ENCODE measurements around the gene MIS12. TPM values are rescaled to one million over a fixed set of nuclear protein-coding genes. Genes with fewer than 3 reads are reported as not detected.

MIS12 gene
- total and polyA plus RNA-seq, 2 donors (not counting 1 experiment from before 2014, with no cell fraction given) = 11.1 to 11.2 TPM

GRCh38 chr17:5527601-5528250, 41.4 kb downstream of the MIS12 start:
- no peak overlapping the region for H2AFZ ChIP-seq (ENCODE audit: low read length)

DNA sequence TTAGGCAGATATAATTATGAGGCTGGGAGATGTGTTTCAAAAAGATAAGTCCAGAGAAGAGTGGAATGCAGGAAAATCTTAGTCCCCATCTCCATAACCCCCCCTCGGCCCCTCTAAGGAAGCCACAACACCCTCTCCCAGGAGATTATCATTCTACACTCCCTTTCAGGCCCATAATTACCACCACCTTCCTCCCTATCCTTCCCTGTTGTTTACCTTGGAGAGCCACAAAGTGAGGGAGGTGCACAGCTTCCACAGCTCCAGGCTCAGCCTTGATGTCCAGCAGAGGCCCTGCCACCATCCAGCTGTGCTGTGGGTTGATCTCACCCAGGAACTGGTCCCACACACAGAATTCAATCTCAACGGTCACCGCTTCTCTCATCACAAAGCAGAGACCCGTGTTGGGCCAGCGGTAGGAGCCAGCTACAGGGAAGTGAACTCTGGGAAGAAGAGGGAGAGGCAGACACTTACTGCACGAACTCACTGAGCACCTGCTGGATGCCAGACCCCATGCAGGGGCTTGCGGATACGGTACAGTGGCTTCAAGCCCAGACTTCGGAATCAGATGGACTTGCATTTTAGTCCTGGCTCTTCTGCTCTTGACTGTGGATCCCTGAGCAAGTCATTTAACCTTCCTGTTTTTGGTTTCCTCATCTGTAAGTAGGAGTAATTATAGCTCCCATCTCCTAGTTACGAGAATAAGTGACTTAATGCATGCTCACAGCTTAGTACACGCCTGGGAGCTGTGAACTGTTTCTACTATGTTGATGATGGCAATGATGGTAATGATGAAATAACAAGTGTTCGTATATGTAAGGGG, 44.1 kb downstream of the MIS12 start:
- H3K27ac ChIP-seq (ENCODE audit: insufficient read depth, low read length) = no peak overlapping the region
- H3K4me2 ChIP-seq (ENCODE audit: extremely low read depth, insufficient read depth, low read length) = no peak overlapping the region
- H4K20me1 ChIP-seq (ENCODE audit: control insufficient read depth, extremely low read depth, insufficient read depth, low read length) = no peaks in the 10 kb centered on the region
- H3K4me1 ChIP-seq (ENCODE audit: control insufficient read depth, extremely low read depth, insufficient read depth, low read length) = peaks cover 13% of the 10 kb centered on the region
- no peak overlapping the region for H3K4me3 ChIP-seq (replicated peaks in 1 of 4; ENCODE audit: control extremely low read depth in 1 of 4, insufficient read depth in 1 of 4, low read depth in 3 of 4, low read length in 4 of 4)
- H3K79me2 ChIP-seq (ENCODE audit: control insufficient read depth, insufficient read depth, low read length) = no peaks in the 10 kb centered on the region
- no peak overlapping the region for H3K9ac ChIP-seq (ENCODE audit: insufficient read depth, low read length)
- DNase-seq (ENCODE audit: low read depth in 2 of 2) = no peak
- TF ChIP-seq, protein P1, sequence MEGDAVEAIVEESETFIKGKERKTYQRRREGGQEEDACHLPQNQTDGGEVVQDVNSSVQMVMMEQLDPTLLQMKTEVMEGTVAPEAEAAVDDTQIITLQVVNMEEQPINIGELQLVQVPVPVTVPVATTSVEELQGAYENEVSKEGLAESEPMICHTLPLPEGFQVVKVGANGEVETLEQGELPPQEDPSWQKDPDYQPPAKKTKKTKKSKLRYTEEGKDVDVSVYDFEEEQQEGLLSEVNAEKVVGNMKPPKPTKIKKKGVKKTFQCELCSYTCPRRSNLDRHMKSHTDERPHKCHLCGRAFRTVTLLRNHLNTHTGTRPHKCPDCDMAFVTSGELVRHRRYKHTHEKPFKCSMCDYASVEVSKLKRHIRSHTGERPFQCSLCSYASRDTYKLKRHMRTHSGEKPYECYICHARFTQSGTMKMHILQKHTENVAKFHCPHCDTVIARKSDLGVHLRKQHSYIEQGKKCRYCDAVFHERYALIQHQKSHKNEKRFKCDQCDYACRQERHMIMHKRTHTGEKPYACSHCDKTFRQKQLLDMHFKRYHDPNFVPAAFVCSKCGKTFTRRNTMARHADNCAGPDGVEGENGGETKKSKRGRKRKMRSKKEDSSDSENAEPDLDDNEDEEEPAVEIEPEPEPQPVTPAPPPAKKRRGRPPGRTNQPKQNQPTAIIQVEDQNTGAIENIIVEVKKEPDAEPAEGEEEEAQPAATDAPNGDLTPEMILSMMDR (conservative IDR thresholded peaks at IDR 0.05 in 1 of 2, IDR thresholded peaks at IDR 0.05 in 1 of 2; ENCODE audit: low read depth in 1 of 2, low read length in 2 of 2) = no peak
- TF ChIP-seq EZH2 (IDR thresholded peaks at IDR 0.05; ENCODE audit: low read length, missing control alignments) = no peak
- no peaks in the 10 kb centered on the region for H3K9me3 ChIP-seq (ENCODE audit: control insufficient read depth, insufficient read depth, low read depth, low read length)
- H3K27me3 ChIP-seq (ENCODE audit: control insufficient read depth, insufficient read depth, low read length) = no peaks in the 10 kb centered on the region
- H3K36me3 ChIP-seq (ENCODE audit: control insufficient read depth, insufficient read depth, low read length) = peaks cover 12% of the 10 kb centered on the region
- no peak overlapping the region for H2AFZ ChIP-seq (ENCODE audit: low read length)

More at GRCh38 chr17:5527601-5528250, 41.4 kb downstream of the MIS12 start:
- no peak overlapping the region for H3K4me3 ChIP-seq (replicated peaks in 1 of 4; ENCODE audit: control extremely low read depth in 1 of 4, insufficient read depth in 1 of 4, low read depth in 3 of 4, low read length in 4 of 4)
- H3K36me3 ChIP-seq (ENCODE audit: control insufficient read depth, insufficient read depth, low read length) = peaks cover 8% of the 10 kb centered on the region
- H3K27me3 ChIP-seq (ENCODE audit: control insufficient read depth, insufficient read depth, low read length) = no peaks in the 10 kb centered on the region
- DNase-seq (ENCODE audit: low read depth in 2 of 2) = no peak
- H3K27ac ChIP-seq (ENCODE audit: insufficient read depth, low read length) = peak overlapping the region; percentile 74
- no peak for TF ChIP-seq EZH2 (IDR thresholded peaks at IDR 0.05; ENCODE audit: low read length, missing control alignments)
- TF ChIP-seq, protein P1 (conservative IDR thresholded peaks at IDR 0.05 in 1 of 2, IDR thresholded peaks at IDR 0.05 in 1 of 2; ENCODE audit: low read depth in 1 of 2, low read length in 2 of 2) = no peak
- peaks cover 13% of the 10 kb centered on the region for H3K4me1 ChIP-seq (ENCODE audit: control insufficient read depth, extremely low read depth, insufficient read depth, low read length)
- H3K4me2 ChIP-seq (ENCODE audit: extremely low read depth, insufficient read depth, low read length) = no peak overlapping the region
- no peaks in the 10 kb centered on the region for H3K79me2 ChIP-seq (ENCODE audit: control insufficient read depth, insufficient read depth, low read length)
- H3K9me3 ChIP-seq (ENCODE audit: control insufficient read depth, insufficient read depth, low read depth, low read length) = no peaks in the 10 kb centered on the region
- H4K20me1 ChIP-seq (ENCODE audit: control insufficient read depth, extremely low read depth, insufficient read depth, low read length) = no peaks in the 10 kb centered on the region
- H3K9ac ChIP-seq (ENCODE audit: insufficient read depth, low read length) = no peak overlapping the region

DNA sequence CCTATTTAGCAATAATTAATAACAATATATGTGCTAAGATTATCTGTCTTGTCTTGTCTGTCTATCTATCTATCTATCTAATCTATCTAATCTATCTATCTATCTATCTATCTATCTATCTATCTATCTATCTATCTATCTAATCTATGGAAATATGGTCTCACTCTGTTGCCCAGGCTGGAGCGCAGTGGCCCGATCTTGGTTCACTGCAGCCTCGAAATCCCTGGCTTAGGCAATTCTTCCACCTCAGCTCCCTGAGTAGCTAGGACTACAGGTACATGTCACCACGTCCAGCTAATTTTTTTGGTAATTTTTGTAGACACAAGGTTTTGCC, 44.7 kb downstream of the MIS12 start:
- Histone ChIP-seq H3K9ac (ENCODE audit: insufficient read depth, low read length) (no peak overlapping the region), H2AFZ (ENCODE audit: low read length) (no peak overlapping the region), H3K4me2 (ENCODE audit: extremely low read depth, insufficient read depth, low read length) (no peak overlapping the region), H3K9me3 (ENCODE audit: control insufficient read depth, insufficient read depth, low read depth, low read length) (no peaks in the 10 kb centered on the region), H4K20me1 (ENCODE audit: control insufficient read depth, extremely low read depth, insufficient read depth, low read length) (no peaks in the 10 kb centered on the region), H3K4me3 (replicated peaks in 1 of 4; ENCODE audit: control extremely low read depth in 1 of 4, insufficient read depth in 1 of 4, low read depth in 3 of 4, low read length in 4 of 4) (no peak overlapping the region), H3K27me3 (ENCODE audit: control insufficient read depth, insufficient read depth, low read length) (no peaks in the 10 kb centered on the region), H3K36me3 (ENCODE audit: control insufficient read depth, insufficient read depth, low read length) (peaks cover 12% of the 10 kb centered on the region), H3K79me2 (ENCODE audit: control insufficient read depth, insufficient read depth, low read length) (no peaks in the 10 kb centered on the region), H3K27ac (ENCODE audit: insufficient read depth, low read length) (no peak overlapping the region), H3K4me1 (ENCODE audit: control insufficient read depth, extremely low read depth, insufficient read depth, low read length) (peaks cover 12% of the 10 kb centered on the region)
- DNase-seq (ENCODE audit: low read depth in 2 of 2) = no peak
- no peak for TF ChIP-seq EZH2 (IDR thresholded peaks at IDR 0.05; ENCODE audit: low read length, missing control alignments)
- TF ChIP-seq, protein P1 (conservative IDR thresholded peaks at IDR 0.05 in 1 of 2, IDR thresholded peaks at IDR 0.05 in 1 of 2; ENCODE audit: low read depth in 1 of 2, low read length in 2 of 2) = no peak

Data from fibroblast of lung (primary cell).